G401.6 (cell line): Measurements from ENCODE around the gene IKZF1.

ENCODE experiments used
- FAIRE-seq: peaks from 2 replicates; lab custom pipeline; 2012; peaks lifted over from hg19 to GRCh38; lab: Jason Lieb, UNC

Gene IKZF1

DNA sequence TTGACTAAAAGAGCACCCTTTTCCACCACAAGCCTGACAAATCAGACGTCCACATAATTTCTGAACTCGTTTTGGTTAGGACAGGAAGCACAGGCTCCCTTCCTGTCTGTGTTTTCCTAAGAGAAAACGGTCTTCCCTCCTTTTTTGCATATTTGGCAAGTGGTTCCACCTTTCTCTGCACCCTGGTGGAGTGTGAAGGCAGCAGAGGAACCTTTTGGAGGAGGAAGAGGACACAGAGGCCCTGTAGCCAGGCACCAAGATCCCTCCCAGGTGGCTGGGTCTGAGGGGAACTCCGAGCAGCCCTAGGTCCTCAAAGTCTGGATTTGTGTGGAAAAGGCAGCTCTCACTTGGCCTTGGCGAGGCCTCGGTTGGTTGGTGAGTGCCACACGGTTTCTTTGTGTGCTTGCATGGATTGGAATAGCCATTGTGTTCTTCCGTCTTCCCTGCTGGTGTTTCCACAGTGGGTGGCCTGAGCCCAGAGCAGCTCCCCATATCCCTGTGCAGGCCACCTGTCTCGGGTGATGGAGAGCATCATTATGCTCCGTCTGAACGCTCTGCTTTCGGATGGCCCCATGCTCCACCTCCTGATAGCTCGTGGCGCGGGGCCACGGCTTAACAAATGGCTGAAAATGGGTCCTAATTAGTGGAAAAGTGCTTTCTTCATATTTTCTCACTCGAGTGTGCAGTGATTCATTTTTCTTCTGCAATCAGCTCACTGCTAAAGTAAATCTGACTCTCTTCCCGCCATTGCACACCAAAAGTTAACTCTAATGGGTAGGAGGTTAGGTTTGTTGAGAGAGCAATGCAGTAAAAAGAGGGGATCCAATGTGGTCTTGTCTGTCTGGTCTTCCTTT is 4.2 kb downstream of the IKZF1 start:
- FAIRE-seq: no peak

DNA sequence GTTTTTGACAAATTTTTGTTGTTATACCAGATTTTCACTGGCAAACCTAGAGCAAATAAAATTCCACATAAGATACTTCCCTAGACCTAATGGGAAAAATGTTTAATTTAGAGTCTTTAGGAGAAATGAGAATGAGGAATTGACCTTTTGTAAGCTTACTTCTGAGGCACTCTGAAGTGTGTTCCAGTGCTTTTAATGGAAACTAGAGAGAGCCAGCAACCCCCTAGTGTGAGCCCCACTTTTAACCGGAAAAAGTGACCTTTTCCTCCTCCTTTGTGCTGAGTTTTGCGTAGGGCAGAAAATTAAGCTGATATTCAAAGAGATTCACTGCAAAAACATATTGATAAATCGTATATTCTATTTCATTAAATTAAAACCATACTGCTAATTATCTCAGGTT is 5.2 kb downstream of the IKZF1 start:
- FAIRE-seq: no peak

DNA sequence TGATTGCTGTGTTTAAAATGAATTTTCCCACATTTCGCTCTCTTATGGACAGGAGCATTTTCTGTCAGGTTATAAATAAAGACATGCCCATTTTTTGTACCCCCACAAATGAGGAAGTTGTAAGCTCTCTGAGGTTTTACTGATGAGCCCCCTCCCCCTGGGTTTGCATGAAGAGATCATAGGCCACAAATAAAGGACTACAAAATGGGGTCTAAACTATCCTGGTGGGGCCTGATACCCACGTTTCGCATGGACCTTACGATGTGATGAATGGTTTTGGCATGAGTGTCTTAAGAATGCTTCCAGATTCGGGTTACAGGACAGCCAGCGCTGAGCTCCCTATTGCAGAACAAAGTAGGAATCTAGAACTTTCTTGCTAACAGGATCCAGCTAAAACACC is 5.8 kb downstream of the IKZF1 start:
- FAIRE-seq: no peak

DNA sequence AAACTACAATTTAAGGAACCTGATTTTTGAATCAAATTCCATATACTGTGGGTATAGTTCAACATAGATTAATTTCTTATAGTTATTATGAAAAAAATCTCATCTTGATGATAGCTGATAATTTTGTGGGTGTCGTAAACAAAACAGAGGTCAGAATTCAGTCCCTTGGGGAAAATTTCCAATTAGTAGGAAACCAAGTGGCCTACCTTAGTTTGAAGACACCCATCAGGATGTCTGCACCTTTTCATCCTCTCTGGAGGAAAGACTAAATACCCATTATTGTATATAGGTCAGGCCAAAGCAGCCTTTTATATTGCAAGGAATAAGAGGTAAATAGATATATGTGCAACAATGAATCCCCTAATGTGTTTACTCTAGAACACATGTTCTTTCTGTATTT is 6.4 kb downstream of the IKZF1 start:
- no peak for FAIRE-seq

DNA sequence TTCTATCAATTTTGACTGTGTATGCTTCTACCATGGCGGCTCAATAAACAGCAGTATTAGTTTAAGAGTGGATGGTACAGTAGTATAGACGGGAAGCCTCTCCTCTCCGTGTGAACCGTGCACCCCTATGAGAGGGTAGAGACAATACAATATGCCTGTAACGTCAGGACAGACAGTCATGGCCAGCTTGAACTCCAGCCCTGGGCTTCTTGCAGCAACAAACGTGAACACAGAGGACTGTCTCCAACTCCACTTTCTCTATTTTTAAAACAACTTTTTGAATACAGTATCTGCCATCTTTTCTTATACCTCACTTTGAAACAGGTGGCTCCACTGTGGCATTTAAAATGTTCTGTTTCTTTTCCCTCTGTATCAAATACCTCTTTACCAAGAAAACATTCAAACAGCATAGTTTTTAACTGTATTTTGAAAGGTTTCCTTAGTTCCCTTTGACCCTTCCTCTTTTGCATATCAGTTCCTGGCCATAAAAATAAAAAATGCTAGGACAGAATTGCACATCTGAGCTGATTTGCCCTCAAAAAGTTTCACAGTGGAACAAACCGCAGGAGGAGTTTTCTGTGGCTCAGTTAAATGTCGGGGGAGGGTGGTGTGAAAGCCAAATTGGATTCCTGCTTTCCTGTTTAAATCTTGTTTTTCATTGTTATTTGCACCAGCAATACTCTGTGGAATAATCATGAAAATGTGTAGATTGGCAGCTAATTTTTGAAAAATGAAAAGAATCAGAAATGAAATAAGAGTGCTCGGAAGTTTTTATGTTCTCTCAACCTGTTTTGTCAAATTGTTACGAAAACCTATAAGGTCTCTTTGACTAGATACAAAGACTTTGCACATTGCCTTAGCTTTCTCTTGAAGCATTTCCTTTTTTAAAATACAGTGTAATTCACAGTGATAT is 8.0 kb downstream of the IKZF1 start:
- no peak for FAIRE-seq

DNA sequence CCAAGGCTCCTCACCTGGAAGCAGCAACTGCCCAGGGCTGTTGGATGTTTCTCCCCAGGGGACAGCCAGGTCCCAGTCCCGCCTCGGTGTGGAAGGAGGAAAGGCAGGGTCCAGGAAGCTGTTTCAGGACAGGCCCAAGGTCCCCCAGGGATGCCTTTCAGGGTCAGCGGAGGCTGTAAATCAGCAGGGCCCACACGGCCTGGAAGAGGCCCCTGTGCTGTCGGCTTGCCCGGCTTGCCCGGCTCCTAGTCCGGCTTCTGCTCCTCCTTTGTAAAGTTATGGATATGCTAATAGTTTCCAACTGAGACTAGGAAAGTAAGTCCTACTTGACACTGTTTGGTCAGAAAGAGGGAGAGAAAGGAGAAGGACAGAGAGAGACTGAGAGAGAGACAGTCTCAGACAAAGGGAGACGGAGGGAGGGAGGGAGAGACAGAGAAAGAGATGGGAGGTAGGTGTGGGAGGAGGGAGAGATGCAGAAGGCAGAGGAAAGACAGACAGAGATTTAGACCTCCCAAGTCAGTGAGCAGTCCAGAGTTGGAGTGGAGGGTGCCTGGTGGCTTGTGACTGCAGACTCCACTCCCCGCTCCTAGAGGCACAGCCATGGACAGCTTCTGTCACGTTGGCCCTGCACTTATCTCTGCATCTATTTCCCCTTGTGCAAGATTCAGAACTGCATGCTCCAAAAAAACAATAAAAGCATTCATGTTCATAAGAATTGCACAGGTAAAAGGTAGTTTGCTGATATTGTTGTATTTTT is 10.5 kb downstream of the IKZF1 start:
- no peak for FAIRE-seq

DNA sequence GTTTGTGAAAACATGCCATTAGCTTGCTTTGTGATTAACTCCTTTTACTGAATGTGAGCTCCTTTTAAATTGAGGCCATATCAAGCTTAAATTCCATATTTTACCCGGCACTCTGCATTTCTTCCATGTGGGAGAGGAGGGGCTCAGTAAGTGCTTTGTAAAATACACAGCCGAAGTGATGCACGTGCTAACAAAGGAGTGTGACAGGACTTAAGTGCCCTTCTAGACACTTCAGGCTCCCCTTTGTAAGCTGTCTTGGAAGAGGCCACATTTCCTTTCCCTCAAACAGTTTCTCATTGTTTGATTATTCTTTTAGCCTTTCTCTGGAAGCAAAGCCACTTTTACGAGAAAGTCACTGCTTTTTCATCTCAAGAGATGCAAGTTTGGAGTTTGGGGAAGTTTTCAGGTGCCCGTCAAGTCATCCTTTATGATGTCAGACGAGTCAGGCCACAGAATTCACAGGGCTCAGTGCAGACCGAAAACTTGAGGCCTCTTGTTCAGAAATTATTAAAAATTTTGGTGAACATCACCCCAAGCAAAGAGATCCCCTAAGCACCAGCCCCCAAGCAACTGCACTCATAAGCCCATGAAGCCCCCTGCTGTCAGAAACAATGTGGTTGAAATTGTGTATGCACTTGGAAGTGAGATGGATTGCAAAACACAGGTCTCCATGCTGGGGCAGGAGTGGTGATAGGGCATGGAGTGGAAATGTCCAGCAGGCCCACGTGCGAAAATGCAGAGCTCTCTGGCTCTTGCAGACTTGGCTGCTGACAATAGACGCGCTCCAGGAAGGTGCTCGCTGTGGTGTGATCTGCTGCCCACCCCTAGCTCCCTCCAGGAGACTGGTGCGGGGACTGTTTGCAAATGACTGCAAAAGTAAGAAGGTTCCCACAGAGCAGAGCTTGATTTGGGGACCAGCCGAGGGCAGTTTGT is 11.5 kb downstream of the IKZF1 start:
- FAIRE-seq: no peak

DNA sequence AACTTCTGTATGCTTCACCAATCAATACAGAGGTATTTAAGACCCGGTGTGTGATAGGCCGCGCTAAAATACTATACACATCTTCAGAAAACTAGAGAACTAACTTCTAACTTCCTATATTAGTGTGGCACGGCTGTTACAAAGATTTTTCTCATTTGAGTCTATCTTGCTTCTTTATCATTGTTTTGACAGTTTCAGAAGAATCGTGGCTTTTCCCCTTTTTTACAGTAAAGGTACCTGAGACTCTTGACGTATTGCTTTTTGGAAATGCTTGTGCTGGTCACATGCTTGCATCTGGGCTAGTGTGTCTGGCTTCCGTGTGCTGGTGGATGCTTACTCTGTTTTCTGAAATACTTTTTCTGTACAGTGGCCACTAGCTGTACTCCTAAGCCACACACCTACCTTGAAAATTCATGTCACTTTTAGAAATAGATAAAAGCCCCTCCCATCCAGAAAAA is 12.7 kb downstream of the IKZF1 start:
- no peak for FAIRE-seq

DNA sequence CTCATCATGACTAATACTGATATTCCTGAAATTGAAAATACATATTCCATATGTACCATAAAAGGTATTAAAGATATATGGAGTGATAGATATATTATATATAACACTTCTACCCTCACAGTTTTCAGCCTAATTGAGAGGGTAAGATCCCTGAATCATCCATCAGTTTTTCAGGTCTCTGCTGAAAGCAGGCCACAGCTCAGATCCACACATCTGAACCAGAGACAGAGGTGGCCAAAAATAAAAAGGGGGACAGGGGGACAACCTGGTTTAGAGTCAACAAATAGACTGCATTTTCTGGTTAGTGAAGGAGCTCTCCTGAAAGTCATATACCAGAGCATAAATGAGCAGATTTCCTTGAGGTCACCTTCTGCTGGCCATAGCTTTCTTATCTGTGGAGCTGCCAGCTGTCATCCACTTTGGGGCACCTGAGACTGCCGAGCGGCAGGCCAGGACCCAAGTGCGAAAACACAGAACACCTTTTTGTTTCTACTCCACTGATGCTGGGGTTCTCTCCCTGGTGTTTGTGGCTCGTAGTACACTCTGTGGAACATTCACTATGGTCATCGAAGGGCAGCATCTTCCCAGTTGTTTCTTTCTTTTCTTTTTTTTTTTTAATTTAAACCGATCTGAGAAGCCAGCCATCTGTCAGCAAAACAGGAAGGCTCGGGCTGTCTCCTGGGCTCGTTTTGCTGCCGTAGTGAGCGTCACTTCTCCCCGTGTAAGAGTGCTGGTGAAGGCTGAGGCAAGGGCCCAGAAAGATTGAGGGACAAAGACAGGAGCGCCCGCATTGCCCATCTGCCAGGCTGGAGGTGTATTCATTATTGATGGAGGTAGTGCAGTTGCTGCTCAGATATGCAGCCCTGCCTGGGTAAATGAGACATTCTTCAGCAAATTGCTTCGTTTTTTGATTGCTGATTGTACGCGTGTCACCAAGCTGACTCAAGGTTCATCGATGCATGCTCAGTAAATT is 13.5 kb downstream of the IKZF1 start:
- no peak for FAIRE-seq

DNA sequence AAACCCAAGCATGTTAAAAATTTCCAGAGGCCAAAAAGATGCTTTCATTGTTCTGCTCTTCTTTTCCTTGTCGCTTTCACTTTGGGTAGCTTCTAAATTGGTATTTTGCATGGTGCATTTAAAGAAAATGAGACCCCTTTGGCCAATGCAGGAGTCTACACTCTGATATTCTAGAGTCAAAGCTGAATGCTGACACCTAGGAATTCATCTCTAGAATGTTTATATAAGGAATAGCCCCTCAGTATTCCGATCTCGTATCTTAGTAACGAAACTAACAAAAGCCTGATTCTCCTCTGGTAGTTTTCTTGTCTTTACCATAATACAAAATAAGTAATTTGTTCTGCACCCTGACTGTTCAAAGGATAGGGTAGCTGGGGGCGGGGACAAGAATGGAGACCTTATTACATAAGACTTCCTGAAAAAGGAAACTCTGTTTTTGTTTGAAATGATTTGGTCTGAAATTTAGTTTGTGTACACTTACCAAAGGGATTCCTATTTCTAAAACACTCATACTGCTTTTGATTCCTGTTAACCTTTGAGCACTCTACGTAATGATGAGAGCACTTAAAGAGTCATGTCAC is 17.1 kb downstream of the IKZF1 start:
- no peak for FAIRE-seq

DNA sequence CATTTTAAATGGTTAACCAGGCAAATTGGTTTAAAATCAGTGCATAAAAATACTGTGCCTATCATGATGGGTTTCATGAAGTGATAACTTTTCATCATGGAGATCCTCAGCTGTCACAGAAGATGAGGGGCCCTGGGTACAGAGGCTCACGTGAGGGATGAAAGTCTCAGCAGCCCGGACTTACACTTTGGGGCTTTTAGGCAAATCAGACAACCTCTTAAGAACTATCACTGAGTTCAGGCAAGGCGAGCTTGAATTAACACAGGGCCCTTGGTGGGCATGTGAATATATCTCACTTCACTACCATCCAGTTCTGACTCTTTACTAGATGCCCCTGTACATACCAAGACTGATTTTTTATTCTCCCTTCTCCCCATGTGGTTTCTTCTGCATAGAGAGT is 19.6 kb downstream of the IKZF1 start:
- no peak for FAIRE-seq

DNA sequence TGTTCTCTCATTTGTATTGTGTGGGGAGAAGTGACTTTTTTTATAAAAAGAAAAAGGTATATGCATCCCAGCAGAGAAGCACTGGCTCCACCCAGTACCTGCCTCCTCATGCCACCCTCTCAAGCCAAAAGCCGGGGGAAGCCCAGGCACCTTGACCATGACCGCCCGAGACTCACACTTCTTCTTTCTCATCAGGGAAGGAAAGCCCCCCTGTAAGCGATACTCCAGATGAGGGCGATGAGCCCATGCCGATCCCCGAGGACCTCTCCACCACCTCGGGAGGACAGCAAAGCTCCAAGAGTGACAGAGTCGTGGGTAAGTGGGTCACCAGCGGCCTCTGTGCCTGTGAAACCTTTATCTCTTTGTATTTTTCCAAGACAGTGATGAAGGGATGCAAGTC is 22.9 kb downstream of the IKZF1 start:
- FAIRE-seq: no peak

DNA sequence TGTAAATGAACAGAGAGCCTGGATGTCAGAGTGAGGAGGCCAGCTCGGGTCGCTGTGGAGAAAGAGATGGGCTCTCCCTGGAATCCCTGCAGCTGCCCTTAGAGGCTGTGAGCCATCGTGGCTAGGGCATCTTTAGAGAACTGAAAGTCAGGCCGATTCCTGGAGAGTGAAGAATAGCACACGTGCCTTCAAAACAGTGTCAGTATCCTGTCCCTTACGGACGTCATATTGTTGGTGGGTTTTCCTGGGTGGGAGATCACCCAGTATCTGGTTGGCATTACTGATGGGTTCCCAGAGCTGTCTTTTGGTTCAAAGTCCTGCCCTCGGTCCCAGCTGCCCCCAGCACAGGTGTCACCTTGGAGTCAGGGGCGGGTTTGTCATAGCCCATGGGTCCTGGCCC is 25.3 kb downstream of the IKZF1 start:
- no peak for FAIRE-seq

DNA sequence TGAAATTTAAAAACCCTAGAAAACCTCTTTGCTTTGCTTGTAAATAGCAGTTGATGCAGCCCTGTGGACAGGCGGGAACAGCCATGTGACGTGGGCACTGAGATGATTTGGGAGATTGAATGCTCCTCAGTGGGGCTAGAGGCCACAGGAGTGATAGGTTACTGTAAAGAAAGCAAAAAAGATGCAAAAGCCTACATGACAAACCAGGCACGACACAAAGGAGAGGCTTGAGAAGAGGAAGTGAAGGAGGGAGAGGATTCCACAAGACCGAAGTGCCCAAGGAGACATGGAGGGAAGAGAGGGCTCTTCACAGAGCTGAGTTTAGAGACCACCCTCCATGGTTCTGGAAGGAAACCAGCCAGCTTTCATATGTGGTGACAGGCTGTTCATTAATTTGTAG is 25.7 kb downstream of the IKZF1 start:
- no peak for FAIRE-seq

DNA sequence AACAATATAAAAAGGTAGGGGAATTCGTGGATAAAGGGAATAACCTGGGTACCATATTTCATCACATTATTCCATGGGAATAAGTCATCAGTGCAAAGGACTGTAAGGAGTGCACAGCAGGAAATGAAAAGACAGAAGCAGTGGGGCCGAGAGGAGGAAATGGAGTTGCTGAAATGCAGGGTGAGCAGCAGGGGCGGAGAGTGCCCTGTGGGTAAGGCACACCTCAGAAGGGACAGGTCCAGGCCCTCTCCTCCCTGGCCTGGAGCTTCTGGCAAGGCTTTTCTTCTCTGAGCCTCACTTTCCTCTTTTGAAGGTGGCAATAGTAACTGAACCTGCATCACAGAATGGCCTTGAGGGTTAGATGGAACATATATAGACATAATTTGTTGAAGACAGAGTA is 26.2 kb downstream of the IKZF1 start:
- no peak for FAIRE-seq

DNA sequence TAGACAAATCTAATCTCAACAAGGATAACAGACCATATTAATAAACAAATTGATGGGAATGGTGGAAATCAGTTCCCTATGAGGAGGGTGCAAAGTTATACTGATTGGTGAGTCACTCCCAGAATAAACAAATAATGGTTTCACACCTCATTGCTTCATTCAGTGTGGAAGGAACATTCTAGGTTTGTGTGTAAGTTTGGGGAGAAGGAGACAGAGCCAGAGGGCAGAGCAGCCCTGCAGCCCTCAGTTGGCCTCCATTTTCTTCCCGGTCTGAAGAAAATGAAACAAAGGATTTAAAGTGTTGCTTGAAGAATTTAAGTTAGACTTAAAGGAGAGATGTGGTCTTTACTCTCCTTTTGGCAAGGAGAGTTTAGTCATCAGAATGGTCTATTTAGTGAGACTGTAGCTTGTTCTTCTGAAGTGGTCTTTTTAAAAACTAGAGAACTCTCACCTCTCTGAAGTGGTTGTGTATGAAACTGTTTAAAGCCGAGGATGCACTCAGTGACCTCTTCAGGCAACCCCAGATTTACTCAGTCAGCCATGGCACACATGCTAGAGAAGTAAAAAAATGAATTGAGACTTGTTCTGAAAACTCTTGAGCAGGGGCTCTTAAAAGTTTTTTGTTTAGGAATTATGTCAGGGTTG is 27.2 kb downstream of the IKZF1 start:
- no peak for FAIRE-seq

DNA sequence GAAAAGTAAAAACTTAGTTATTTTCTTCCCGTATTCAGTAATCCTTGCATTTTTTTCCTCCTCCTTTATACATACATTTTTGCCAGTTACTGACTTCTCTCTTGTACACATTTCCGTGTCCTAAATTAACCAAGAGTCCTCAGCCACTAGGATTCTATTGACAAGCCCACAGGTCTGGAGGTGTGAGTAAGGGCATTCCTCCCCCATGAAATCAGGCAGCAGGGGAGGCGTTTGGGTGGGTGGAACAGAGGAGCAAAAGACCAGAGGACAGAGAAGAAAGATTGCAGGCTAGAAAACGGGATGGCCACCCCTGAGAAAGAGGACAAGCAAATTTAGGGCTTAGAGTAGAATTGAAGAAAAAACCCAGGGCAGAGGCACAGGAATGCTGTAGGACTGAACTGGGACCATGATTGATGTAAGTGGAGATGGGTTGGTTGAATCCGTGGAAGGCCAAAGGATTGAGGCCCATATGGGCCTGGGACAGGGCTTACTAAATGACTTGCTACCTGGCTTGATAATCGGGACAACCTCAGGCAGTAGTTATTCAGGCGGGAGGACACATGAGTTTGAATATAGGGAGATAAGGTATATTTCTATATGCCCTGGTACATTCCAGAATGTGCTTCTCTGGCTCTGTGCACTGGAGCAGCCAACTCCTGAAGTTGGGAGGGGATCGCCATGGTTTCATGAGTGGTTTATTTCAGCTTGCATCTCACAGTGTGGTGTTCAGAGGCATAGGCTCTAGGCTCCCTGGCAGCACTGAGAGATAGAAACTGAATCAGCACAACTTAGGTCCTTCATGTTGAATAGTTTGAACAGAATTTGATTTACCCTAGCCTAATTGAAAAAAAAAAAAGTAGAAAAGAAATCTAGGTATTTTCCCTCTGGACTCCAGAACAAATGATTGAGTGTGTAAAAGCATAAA is 28.0 kb downstream of the IKZF1 start:
- no peak for FAIRE-seq

DNA sequence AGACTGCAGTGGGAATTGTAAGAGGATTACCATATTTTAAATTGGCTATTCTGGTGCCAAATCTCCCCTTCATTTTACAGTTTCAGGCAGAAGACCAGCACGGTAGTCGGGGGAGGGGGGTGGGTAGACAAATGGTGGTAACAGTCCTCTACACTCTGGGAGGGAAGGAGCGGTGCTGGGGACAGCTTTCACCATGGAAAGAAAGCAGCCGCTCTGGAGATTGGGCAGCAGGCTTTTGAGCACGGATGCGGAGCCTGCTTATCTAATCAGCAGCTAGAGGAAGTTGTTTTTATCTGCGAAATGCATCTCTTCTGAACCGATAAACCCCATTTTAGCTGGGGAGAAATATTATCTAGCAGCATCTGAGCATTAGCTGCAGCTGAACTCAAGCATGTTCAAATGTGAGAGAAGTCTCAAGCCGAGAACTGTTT is 28.7 kb downstream of the IKZF1 start:
- FAIRE-seq: no peak
